Measurements from ENCODE around the gene FAM163B.

FAM163B gene

GRCh38 chr9:133585481-133586351 lies 23.5 kb downstream of the FAM163B start:
- Histone ChIP-seq H3K4me3 (no peak overlapping the region), H3K27ac (no peak overlapping the region)

DNA sequence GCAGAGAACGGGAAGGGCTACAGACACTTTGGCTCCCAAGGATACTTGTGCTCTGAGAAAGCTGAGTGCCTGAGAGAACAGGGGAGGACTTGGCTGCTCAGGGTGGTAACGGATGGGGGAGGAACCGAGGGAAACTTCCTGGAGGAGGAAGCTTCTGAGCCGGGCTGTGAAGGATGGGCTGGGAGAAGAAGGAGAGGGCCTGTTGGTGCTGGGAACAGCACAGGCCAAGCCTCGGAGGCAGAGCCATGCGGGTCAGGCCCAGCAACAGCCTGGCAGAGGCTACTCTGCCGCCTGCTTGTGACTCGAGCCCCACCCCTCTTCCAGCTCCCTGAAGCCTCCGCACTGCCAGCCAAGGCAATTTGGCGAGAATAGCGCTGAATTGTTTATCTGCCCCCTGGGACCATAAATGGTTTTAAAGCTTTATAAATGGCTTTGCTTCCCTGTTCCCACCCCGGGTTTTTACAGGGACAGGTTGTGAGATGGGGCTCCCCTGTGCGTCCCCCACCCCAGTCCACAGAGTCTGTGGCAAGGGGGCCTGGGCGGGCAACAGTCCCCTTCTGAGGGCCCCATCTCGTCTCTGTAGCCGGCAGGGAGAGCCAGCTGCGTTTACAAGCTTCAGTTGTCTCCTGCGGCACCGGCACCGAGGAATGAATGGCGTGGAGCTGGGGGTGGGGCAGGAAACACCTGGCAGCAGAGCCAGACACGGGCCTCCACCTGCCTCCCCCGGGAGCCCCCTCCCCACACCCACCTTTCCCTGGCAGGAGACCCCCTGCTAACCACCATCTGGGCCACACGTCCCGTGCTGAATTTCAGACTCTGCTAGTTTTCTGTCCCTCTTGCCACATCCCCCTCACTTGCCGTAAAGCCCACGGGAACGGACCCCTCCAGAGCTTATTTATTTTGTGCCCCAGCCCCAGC lies 24.4 kb downstream of the FAM163B start:
- H3K27ac ChIP-seq = no peak overlapping the region
- H3K4me3 ChIP-seq = no peak overlapping the region

DNA sequence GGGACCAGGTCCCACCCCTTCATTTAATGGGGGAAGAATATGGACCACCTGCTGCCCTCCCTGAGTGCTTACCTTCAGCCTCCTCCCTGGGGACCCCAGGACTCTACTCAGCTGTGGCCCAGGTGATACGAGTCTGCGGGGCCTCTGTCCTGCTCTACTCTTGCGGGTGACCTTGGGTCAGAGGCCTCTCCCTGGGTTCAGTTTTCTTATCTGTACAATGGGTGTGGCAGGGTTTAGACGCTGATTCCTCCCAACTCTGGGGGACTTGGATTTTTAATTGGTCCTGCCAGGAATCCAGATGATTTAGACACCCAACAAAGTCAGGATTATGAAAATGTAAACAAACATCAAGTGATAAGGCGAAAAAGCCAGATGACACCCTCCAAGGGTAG lies 25.0 kb downstream of the FAM163B start:
- H3K4me3 ChIP-seq = no peak overlapping the region
- H3K27ac ChIP-seq = no peak overlapping the region

DNA sequence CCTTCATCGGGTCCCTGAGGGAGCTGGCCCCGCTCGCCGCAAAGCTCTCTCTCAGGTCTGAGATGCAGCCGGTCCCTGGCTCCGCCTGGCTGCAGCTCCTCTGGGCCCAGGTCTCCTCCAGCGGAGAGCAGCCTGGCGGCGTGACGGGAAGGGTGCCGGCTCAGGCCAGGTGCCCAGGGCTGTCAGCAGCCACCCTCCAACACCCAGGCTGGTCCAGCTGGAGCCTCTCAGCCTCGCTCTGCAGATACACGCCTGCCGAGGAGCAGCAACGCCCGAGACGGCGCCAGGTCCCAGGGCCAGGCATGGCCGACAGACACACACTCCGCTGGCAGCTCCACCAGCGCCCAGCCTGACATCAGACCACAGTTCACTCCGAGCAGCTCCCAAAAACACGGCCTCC lies 25.6 kb downstream of the FAM163B start:
- H3K27ac ChIP-seq = no peak overlapping the region
- no peak overlapping the region for H3K4me3 ChIP-seq

DNA sequence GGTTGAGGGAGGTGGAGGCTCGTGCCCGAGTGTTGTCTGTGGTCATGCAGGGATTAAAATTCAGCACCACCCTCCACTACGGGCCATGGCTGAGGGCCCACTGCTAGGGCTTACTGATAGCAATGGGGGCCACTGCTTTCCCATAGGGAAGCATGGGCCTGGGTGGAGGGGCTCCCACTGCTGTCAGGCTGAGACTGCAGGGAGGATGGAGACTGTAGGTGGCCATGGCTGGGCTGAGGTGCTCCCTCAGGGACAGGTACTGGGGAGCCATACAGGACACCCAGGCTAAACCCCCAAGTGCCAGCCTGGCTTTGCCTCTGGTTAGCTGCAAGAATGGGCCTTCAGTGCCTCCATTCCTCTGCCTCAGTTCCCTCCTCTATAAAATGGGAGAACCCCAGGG lies 26.1 kb downstream of the FAM163B start:
- H3K27ac ChIP-seq = no peak overlapping the region
- no peak overlapping the region for H3K4me3 ChIP-seq

DNA sequence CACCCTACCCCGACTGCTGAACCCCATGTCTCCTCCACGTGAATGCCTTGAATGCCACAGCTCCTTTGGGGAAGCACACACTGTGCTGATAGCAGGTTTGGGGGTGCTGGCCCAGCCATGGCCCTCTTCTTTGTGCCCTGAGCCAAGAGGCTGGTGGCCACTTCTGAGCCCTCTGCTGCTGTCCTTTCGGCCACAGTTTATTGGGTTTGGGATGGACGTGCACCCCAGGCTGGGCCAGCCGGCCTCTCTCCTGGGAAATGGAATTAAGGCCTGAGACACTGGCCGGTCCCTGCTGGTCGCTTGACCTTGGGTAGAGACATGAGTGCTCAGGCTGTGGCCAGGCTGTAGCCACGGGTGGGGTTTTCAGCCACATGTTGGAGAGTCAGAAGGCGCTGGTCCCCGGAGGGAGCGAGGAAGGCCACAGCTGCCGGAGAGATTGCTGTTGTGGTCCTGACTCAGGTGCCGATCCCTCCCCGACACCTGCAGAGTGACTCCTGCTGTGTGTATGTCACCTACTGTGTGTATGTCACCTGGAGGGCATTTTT lies 26.6 kb downstream of the FAM163B start:
- Histone ChIP-seq H3K4me3 (no peak overlapping the region), H3K27ac (no peak overlapping the region)

DNA sequence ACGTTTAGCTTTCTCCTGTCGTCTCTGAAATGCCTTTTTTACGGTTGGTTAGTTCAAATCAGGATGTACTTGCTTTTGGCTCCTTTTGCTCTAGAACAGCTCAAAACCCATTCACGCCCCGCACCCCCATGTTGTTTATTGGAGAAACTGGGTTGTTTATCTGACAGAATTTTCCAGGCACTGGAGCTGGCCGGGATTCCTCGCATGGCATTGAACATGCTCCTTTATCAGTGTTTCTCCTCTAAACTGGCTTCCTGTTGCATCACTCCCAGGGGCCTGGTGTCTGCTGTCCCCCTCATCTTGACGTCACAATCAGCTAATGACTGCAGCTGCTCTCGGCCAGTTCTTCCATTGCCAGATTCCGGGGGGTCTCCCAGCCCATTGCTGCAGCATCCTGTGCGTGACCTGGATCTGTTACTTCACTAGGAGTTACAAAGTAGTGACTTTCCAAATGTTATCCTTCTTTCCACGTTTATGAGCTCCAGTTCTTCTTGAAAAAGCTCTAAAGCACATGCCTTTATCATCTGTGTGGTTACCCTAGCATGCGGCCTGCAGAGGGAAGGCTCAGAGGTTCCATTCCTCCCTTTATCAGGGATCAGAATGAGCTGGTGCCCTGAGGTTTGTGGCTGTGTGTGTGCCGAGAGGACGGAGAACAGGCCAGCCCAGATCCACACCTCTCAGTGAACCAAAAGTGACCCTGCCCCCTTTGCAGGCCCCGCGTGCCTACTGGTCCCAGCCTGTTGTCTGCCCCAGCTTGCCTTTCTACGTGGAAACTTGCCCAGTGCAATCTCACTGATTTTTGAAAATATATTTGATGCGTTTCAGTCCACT lies 27.5 kb downstream of the FAM163B start:
- no peak overlapping the region for H3K27ac ChIP-seq

GRCh38 chr9:133581011-133581410 lies 28.2 kb downstream of the FAM163B start:
- H3K4me3 ChIP-seq = no peak overlapping the region
- H3K27ac ChIP-seq = no peak overlapping the region

More for the DNA sequence above, 27.5 kb downstream of the FAM163B start:
- no peak overlapping the region for H3K4me3 ChIP-seq

DNA sequence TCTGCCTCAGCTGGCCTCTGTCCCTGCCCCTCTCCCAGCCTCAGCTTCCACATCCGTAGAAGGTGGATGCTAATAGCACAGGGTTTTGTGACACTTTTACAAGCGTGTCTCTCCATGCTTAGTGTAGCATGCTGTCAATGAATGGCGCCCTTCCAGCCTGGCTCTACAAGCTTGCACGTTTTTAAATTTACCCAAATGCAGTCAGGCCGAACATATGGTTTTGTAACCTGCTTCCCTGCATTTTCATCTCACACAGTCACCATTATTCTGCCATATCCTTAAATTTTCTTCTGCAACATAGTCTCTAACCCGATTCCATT lies 28.8 kb downstream of the FAM163B start:
- no peak overlapping the region for H3K4me3 ChIP-seq
- no peak overlapping the region for H3K27ac ChIP-seq

DNA sequence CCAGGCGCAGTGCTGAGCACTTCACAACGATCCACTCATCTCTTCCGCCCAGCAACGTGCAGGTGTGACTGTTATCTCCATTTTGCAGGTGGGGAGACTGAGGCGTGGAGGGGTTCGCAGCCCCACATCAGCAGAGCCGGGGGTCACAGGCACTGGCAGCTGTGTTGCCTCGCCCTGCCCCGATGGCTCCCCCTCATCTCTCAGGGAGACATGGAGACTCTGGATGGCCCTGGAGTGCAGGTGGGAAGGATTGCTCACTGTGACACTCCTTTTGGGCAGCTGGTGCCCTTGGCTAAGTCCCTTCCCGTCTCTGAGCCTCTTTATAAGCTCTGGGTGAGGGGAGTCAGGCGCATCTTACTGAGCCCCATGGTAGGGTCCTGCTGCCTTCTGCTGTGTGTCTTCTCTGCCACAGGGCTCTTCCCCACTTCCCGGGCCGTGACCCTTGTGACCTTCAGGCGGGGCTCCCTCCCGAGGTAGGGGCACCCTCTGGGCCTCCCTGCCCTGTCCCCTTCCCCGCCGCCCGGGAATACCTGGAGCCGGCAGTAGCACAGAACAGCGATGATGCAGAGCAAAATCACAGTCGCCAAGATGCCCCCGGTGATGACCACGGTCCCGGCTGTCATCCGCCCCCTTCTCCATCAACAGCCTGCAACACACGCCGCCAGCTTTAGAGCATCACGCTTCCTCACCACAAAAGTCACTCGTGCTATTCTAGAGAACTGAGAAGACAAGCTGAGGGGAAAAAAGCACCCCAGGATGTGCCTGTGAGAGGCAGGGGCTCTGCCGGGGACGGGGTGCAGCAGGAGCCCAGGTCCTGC lies 29.4 kb downstream of the FAM163B start:
- Histone ChIP-seq H3K27ac (no peak overlapping the region), H3K4me3 (no peak overlapping the region)

DNA sequence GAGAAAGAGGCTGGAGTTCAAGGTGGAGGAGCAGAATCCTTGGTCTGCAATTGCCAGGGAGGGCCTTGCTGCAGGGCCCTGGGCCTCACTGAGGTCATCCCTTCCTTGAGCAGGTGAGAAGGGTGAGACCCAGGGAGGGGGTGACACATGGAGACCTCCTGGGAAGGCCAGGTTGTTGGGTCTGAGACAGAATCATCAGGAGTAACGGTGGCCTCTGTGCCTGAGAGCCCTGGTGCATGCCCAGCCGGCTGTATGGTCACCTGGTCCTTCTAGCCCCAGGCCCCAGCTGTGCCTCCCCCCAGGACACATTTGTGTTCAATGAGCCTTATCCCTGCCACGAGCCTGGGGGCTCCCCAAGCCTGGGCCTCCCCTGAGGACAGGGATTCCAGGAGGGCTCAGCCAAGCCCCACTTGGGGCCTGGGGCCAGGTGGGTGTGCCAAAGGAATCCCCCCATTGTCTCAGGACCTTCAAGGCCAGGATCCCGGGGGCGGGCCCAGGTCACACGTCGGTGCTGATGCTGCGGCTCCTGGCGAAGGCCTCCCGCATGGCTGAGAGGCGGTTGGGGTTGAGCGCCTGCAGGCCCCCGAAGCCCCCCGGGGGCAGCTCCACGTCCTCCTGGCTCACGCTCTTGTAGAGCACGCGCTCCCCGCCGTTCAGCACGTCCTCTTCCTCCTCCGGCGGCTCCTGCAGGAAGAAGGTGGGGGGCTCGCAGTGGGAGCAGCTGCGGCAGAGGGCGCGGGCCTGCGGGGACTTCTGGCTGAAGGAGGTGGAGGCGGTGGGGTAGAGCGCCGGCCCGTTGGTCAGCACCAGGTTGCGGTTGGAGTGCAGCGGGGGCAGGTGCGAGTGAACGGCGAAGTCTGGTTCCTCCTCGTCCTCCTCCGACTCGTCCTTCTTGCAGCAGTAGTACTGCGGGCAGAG lies 30.4 kb downstream of the FAM163B start:
- Histone ChIP-seq H3K4me3 (no peak overlapping the region), H3K27ac (no peak overlapping the region)

- no peak overlapping the region for H3K4me3 ChIP-seq
- no peak overlapping the region for H3K27ac ChIP-seq
Observed at GRCh38 chr9:133577737-133578112, 31.5 kb downstream of the FAM163B start.

DNA sequence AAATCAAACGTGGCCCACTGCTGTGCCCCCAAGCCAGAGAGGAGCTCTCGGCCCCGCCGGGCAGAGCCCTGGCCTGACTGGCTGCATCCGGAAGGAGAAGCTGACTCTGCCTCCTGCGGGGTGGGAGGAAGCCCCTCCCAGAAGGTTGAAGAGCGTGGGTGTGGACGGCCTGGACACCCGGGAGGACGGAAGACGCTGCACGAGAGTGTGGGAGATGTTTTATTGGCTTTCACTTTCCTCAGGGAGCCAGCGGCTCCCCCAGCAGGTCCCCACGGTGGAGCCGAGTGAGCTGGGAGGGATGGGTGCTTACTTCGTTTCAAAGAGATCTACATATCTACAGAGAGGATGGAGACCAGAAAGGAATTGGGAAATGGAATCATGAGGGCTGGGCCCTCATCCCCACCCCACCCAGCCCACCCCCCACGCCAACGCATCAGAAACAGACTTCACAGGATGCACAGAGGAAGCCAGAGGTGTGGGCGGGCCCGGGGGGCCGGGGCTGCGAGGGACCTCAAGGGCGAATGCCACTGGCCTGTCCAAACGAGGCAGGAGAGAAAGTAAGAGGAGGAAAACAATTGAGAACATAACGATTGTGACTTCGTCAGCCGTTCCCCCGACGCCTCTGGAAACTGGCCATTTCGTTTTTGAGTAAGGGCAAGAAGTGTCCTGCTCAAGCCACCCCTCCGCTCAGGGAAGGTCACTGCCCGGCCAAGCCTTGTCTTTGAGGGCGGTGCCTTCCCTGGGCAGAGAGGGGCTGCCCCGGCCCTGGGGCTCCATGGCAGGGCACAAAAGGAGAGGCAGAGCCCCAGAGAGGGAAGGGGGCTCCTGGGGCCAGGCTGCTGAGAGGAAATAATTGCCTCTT lies 32.1 kb downstream of the FAM163B start:
- H3K27ac ChIP-seq = no peak overlapping the region
- H3K4me3 ChIP-seq = no peak overlapping the region

DNA sequence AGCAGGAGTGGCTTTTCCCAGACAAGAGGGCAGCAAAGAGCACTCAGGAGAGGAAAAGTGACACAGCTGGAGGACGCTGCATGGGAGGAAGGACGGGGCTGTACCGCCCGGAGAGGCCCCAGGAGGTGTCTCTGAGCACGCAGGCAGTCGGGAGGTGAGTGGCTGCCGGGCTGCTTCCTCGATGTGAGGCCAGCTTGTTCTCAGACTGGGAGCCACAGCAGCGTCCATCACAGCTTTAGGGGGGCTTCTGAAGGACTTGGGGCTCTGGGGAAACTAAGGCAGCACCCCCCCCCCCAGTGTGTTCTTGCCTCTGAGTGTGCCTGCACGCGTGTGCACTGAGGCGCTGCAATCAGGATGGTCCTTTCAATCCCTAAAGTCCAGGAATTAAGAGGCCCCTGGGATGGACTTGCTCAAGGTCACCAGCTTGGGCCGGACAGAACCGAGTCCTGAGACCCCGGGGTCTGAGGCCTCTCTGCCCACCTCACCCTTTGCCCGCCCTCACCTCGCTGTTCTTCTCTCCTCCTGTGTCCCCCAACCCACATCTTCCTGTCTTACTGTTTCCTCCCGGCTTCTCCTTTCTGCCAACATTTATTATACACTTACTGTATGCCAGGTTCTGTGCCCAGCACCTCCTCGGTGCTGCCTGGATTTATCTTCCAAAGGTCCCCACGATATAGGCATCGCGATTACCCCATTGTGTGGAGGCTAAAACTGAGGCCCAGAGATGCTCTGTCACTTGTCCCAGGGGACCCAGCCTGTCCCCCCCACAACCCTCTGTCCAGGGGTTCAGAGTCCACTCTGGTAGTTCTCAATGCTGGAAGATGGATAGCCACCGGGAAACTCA lies 32.9 kb downstream of the FAM163B start:
- H3K4me3 ChIP-seq = no peak overlapping the region
- no peak overlapping the region for H3K27ac ChIP-seq

DNA sequence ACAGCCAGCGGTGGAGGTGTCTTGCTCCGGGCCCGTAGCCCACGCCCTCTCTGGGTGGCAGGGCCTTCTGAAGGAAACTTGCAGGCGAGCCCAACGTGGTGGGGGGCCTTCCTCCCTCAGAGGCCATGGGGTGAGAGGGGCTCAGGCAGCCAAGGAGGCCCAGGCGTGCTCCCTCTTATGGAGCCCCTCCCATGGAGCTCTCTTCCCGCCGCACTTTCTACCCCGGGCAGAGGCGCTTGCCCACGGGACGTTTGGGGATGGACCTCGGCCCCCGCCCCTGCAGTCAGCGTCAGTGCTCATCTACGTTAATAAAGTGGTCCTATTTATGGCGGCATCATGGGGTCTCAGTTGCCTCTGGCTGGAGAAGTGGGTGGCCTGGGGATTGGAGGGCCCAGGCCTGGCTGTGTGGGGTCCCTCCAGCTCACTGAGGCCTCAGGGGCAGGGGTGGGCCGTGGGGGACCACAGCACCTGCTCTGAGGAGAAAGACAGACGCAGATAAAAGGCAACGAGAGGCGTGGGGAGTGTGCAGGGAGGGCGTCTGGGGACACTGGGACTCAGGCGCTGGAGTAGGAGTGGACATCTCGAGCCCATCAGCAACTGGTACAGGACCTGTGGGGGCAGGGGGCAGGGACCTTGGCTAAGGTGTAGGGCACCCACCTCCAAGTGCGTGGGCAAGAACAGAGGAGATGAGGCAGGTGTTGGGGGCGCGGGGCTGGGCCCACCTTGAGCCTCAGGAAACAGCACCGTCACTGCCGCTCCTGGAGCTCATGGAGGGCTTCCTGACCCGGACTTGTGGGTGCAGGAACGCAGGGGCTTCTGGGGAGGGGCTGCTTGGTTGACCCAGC lies 33.8 kb downstream of the FAM163B start:
- Histone ChIP-seq H3K27ac (no peak overlapping the region), H3K4me3 (no peak overlapping the region)
